ENCODE data around the gene SELENOO.

DNA sequence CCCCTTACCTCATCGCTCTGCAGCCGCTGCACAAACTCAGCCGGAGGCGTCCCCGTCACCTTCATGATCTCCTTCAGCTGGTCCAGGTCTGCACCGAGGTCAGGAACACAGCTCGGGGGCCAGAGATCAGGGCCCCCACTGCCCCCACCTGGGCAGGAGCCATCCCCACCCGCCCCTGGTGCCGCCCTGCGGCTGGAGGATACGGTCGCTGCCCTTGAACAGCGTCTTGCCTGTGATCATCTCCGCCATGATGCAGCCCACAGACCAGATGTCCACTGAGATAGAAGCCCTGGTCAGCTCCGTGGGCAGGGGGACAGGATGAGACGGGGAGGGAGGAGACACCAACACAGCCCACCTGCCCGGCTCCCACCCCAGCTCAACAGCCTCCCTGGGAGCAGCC lies 54.8 kb downstream of the SELENOO start:
- no peak for TF ChIP-seq CHD2 (IDR thresholded peaks at IDR 0.05; ENCODE audit: low read length, partially characterized antibody)
- TF ChIP-seq, protein P1, sequence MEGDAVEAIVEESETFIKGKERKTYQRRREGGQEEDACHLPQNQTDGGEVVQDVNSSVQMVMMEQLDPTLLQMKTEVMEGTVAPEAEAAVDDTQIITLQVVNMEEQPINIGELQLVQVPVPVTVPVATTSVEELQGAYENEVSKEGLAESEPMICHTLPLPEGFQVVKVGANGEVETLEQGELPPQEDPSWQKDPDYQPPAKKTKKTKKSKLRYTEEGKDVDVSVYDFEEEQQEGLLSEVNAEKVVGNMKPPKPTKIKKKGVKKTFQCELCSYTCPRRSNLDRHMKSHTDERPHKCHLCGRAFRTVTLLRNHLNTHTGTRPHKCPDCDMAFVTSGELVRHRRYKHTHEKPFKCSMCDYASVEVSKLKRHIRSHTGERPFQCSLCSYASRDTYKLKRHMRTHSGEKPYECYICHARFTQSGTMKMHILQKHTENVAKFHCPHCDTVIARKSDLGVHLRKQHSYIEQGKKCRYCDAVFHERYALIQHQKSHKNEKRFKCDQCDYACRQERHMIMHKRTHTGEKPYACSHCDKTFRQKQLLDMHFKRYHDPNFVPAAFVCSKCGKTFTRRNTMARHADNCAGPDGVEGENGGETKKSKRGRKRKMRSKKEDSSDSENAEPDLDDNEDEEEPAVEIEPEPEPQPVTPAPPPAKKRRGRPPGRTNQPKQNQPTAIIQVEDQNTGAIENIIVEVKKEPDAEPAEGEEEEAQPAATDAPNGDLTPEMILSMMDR (IDR thresholded peaks at IDR 0.05) = no peak
